K562 (cell line): ENCODE results near the gene MITF. TPM values are rescaled to one million over a fixed set of nuclear protein-coding genes. Genes with fewer than 3 reads are reported as not detected.

Source experiments
- ATAC-seq: fragments of 200-7000 bp; cut with Tn5 transposase; 3 replicates; pipeline ENCODE4 v1.9.1; 2020; ENCODE audit warnings: moderate library complexity
- BruUV-seq: library from RNA; stranded (reverse); fragments of 400-500 nt; replicated peaks from 2 replicates; lab custom pipeline; 2021; lab: Mats Ljungman, UMichigan
- CTCF ChIA-PET: fragments of 300-600 bp; formaldehyde crosslinking; extraction: SDS; loops from one replicate; lab custom pipeline; 2021; ENCODE audit warnings: low intra/inter-chr PET ratio; lab: Yijun Ruan, JAX
- POLR2A ChIA-PET: fragments of 300-600, 350-650 bp; sonication (Branson Sonifier 250); formaldehyde crosslinking; extraction: SDS; loops from one replicate; lab custom pipeline; 2021; ENCODE audit warnings: antibody characterized with exemption, inconsistent platforms; lab: Yijun Ruan, JAX
- DNase-seq, 4 experiments: peaks; one replicate each; pipeline versions ENCODE4 v3.0.0 to v3.0.0-alpha.2; 2011 to 2018; ENCODE audit warnings: low spot score in 3 of 4, mixed read lengths in 3 of 4; ENCODE audit errors: extremely low read depth in 1 of 4
- FAIRE-seq: peaks from 2 replicates; lab custom pipeline; 2011; peaks lifted over from hg19 to GRCh38; lab: Jason Lieb, UNC
- H2AFZ ChIP-seq: 2 replicates; pipeline ENCODE4 v1.6.0; 2011; ENCODE audit warnings: low read depth, low read length, control low read depth, inconsistent platforms
- H3K27ac ChIP-seq: fragments of 200-600 bp; 3 replicates; pipeline ENCODE4 v1.8.0; 2011; ENCODE audit warnings: low read depth, mild to moderate bottlenecking, control low read depth, inconsistent platforms, low read length, moderate library complexity, mixed read lengths; ENCODE audit errors: extremely low read depth
- H3K27me3 ChIP-seq, 2 experiments: fragments of 300-600 bp in 1 of 2; 2 replicates in 1 of 2; 3 replicates in 1 of 2; pipeline versions ENCODE4 v1.6.0 to v1.8.0; 2011; ENCODE audit warnings: inconsistent platforms in 2 of 2, low read length in 2 of 2, mild to moderate bottlenecking in 1 of 2, mixed read lengths in 1 of 2, moderate library complexity in 1 of 2; ENCODE audit not compliant: control insufficient read depth in 2 of 2, insufficient read depth in 2 of 2
- H3K36me3 ChIP-seq: fragments of 300-600 bp; 3 replicates; pipeline ENCODE4 v1.8.0; 2011; ENCODE audit warnings: mild to moderate bottlenecking, low read length, inconsistent platforms; ENCODE audit not compliant: control insufficient read depth, insufficient read depth
- H3K4me1 ChIP-seq, 2 experiments: fragments of 200-600 bp in 1 of 2; replicated peaks in 1 of 2; 2 replicates in 1 of 2; 3 replicates in 1 of 2; pipeline versions ENCODE4 v1.5.1 to v1.8.0; 2011; ENCODE audit warnings: inconsistent platforms in 2 of 2, low read length in 2 of 2, mild to moderate bottlenecking in 1 of 2, mixed read lengths in 1 of 2, moderate library complexity in 1 of 2; ENCODE audit not compliant: control insufficient read depth in 2 of 2, insufficient read depth in 2 of 2
- H3K4me2 ChIP-seq: 2 replicates; pipeline ENCODE4 v1.6.1; 2011; ENCODE audit warnings: low read length, control low read depth, inconsistent platforms, mixed read lengths; ENCODE audit not compliant: insufficient read depth
- H3K4me3 ChIP-seq: fragments of 200-600 bp; sonication (generic), shearing (Covaris generic); 2 replicates; pipeline ENCODE4 v1.5.1; 2016; ENCODE audit warnings: control low read depth, inconsistent platforms
- H3K79me2 ChIP-seq: fragments of 200-600 bp; 3 replicates; pipeline ENCODE4 v1.8.0; 2011; ENCODE audit warnings: low read length, inconsistent platforms; ENCODE audit not compliant: control insufficient read depth, insufficient read depth
- H3K9ac ChIP-seq, 2 experiments: 2 replicates each; pipeline versions ENCODE4 v1.6.0 to v1.6.1; 2011; ENCODE audit warnings: low read depth in 2 of 2, low read length in 2 of 2, control low read depth in 1 of 2, inconsistent platforms in 1 of 2, mild to moderate bottlenecking in 1 of 2, mixed read lengths in 1 of 2; ENCODE audit not compliant: insufficient read depth in 1 of 2
- H3K9me1 ChIP-seq: one replicate; pipeline ENCODE4 v1.6.0; 2011; ENCODE audit warnings: inconsistent platforms, mild to moderate bottlenecking, low read length, moderate library complexity; ENCODE audit not compliant: control insufficient read depth, insufficient read depth
- H3K9me3 ChIP-seq: replicated peaks from 2 replicates; pipeline ENCODE4 v1.5.1; 2011; ENCODE audit warnings: low read depth, low read length, inconsistent platforms; ENCODE audit not compliant: control insufficient read depth, insufficient read depth
- H4K20me1 ChIP-seq: replicated peaks from 2 replicates; pipeline ENCODE4 v1.6.1; 2011; ENCODE audit warnings: low read length, inconsistent platforms, mixed read lengths; ENCODE audit not compliant: control insufficient read depth, insufficient read depth
- DPF2 ChIP-seq: fragments of 450-650 bp; IDR thresholded peaks from 2 replicates; pipeline ENCODE4 v1.6.1; 2016
- MAZ ChIP-seq, 2 experiments: fragments of 450-650 bp in 1 of 2; sonication (generic) in 1 of 2; formaldehyde crosslinking; IDR thresholded peaks in 1 of 2; conservative IDR thresholded peaks in 1 of 2; 2 replicates each; pipeline versions ENCODE4 v1.4.0 to v1.5.0; 2020; ENCODE audit warnings: mild to moderate bottlenecking in 1 of 2, missing genetic modification reagents in 1 of 2
- NR2C1 ChIP-seq, 2 experiments: fragments of 450-650 bp; IDR thresholded peaks; 2 replicates each; pipeline ENCODE4 v1.6.1; 2017; ENCODE audit warnings: mild to moderate bottlenecking in 2 of 2, antibody characterized with exemption in 1 of 2, inconsistent platforms in 1 of 2, missing compliant biosample characterization in 1 of 2, missing genetic modification characterization in 1 of 2
- NR2C2 ChIP-seq, 2 experiments: fragments of 200-800 bp in 1 of 2; sonication (Bioruptor generic) in 1 of 2; sonication (generic) in 1 of 2; formaldehyde crosslinking in 1 of 2; IDR thresholded peaks; 2 replicates each; pipeline versions ENCODE4 v1.6.1 to v1.8.0; 2016 to 2022; ENCODE audit warnings: mild to moderate bottlenecking in 1 of 2, missing compliant biosample characterization in 1 of 2, missing genetic modification characterization in 1 of 2, missing genetic modification reagents in 1 of 2
- ZBTB26 ChIP-seq: fragments of 450-650 bp; formaldehyde crosslinking; IDR thresholded peaks from 2 replicates; pipeline ENCODE4 v1.4.0; 2022; ENCODE audit warnings: missing genetic modification characterization
- ZNF77 ChIP-seq: fragments of 250-450 bp; sonication (Bioruptor Pico); IDR thresholded peaks from 2 replicates; pipeline ENCODE4 v1.5.0; 2020
- WGBS: fragments of 100-300 bp; shearing (Covaris generic); methylation state at CpG from one replicate; pipeline ENCODE4 v1.1.6; 2016; ENCODE audit warnings: low coverage, mixed read lengths; ENCODE audit not compliant: insufficient coverage; ENCODE audit errors: missing lambda C conversion rate; 5-methylcytosine and 5-hydroxymethylcytosine counted together
- in situ Hi-C: fragments of 300-500 bp; cut with MboI; formaldehyde crosslinking; loops from 4 replicates; pipeline ENCODE4 v1.15.0; 2018; ENCODE audit warnings: inconsistent platforms, mixed read lengths
- intact Hi-C: fragments of 100-400 bp; cut with micrococcal nuclease; formaldehyde crosslinking; loops from 2 replicates; pipeline ENCODE4 v1.14.2; 2022
- polyA plus RNA-seq, 8 experiments: library from polyadenylated mRNA; depleted of rRNA in 4 of 8; stranded (reverse) in 5 of 8; unstranded in 3 of 8; fragments of >200 nt; fragmentation: Nextera tagmentation in 2 of 8; fragmentation: Illumina TruSeq in 1 of 8; extraction: Ambion mirVana in 2 of 8; extraction: Trizol in 1 of 8; gene quantifications; 2 replicates each; pipeline versions ENCODE4 v1.2.1 to v1.2.3, GENCODE V29; 2011 to 2014; ENCODE audit warnings: inconsistent platforms in 1 of 8, missing spikeins in 1 of 8
- total RNA-seq, 7 experiments: library from RNA; depleted of rRNA in 6 of 7; stranded (reverse); fragments of >200 nt in 6 of 7; fragmentation: Illumina TruSeq in 2 of 7; extraction: Trizol in 2 of 7; gene quantifications; 2 replicates each; pipeline versions ENCODE4 v1.2.1 to v1.2.3, GENCODE V29; 2011 to 2021; ENCODE audit warnings: low replicate concordance in 1 of 7
- TF ChIP-seq, protein P1 (sequence below): fragments of 150-350 bp; conservative IDR thresholded peaks from 2 replicates; pipeline ENCODE4 v1.6.1; 2014; ENCODE audit warnings: low read length
- TF ChIP-seq, protein P2 (sequence below): sonication (generic); formaldehyde crosslinking; IDR thresholded peaks from 2 replicates; pipeline ENCODE4 v1.5.0; 2020; ENCODE audit warnings: missing genetic modification reagents
- TF ChIP-seq, protein P3 (sequence below), 2 experiments: fragments of 450-650 bp in 1 of 2; sonication (generic) in 1 of 2; formaldehyde crosslinking in 1 of 2; IDR thresholded peaks in 1 of 2; conservative IDR thresholded peaks in 1 of 2; 2 replicates each; pipeline versions ENCODE4 v1.6.1 to v1.8.1; 2016 to 2023; ENCODE audit warnings: mild to moderate bottlenecking in 2 of 2, moderate library complexity in 2 of 2, inconsistent platforms in 1 of 2, missing genetic modification reagents in 1 of 2

The MITF gene
- total and polyA plus RNA-seq, 9 of the 15 experiments (the other 6 are each of a cell fraction or from before 2014, with no cell fraction given) = 5.6 to 14.9 (median 11.1) TPM

DNA sequence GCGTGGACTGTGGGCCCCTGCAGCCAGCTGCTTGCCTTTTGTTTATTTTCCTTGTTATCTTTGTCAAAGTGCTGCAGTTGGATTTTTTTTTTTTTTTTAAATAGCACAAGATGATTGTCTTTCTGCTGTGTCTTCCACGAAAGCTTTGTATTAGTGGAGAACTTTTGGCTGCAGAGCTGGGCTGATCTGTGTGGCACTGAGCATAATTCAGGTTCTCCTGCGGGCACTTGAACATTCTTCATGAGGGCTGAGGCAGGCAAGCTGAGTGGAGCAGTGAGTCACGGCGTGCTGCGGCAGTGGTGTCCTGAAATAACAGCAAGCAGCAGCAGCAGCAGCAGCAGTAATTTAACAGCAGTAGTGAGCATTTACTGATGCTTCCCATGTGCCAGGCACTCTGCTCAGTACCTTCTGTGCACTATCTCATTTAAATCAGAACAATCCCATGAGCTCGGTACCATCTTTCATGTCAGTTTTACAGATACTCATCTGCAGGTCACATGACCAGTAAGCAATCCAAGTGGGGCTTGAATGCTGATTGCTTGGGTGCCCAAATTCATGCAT lies 45.8 kb downstream of the MITF start (continued):
- TF ChIP-seq, protein P1, sequence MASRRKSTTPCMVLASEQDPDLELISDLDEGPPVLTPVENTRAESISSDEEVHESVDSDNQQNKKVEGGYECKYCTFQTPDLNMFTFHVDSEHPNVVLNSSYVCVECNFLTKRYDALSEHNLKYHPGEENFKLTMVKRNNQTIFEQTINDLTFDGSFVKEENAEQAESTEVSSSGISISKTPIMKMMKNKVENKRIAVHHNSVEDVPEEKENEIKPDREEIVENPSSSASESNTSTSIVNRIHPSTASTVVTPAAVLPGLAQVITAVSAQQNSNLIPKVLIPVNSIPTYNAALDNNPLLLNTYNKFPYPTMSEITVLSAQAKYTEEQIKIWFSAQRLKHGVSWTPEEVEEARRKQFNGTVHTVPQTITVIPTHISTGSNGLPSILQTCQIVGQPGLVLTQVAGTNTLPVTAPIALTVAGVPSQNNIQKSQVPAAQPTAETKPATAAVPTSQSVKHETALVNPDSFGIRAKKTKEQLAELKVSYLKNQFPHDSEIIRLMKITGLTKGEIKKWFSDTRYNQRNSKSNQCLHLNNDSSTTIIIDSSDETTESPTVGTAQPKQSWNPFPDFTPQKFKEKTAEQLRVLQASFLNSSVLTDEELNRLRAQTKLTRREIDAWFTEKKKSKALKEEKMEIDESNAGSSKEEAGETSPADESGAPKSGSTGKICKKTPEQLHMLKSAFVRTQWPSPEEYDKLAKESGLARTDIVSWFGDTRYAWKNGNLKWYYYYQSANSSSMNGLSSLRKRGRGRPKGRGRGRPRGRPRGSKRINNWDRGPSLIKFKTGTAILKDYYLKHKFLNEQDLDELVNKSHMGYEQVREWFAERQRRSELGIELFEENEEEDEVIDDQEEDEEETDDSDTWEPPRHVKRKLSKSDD = no peak
- no peak for TF ChIP-seq MAZ (CRISPR knock-in tag; conservative IDR thresholded peaks at IDR 0.05 in 1 of 2, IDR thresholded peaks at IDR 0.05 in 1 of 2)
- TF ChIP-seq DPF2 = peak; percentile 52; the same call in 1 of the 2 replicates
- TF ChIP-seq ZBTB26 (CRISPR knock-in tag) = no peak

DNA sequence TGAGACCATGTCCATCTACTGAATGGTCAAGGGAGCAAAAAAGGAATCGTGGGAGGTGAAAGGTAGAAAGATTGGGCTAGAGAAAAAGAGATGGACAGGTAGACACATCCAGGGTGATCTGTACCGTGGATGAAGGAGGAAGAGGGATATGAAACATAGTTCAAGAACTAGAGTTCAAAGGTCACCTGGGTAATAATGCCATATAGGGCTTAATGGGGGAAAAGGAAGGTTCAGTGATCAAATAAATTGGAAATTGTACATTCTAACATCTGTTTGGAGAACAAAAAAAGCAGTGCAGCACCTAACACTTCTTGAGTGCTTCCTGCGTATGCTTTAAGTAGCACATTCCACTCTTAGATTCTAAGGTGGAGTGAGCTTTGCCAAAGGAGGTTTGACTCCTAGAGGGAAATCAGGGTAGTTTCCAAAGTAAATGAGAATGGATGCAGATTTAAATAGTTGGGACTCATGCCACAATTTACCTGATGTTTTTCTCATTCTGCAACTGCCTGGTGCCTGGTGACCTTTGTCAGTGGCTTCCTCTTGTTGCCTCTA lies 46.6 kb downstream of the MITF start:
- ATAC-seq (no peak), FAIRE-seq (no peak), DNase-seq (no peak)
- CTCF ChIA-PET = no interaction called here
- peaks cover 3% of the 10 kb centered on the region; the same call in 1 of the 3 replicates for H3K36me3 ChIP-seq
- peaks cover 3% of the 10 kb centered on the region for H3K9me1 ChIP-seq
- peaks cover 8 to 36% of the 10 kb centered on the region in 2 experiments; a peak in 4 of 5 replicates for H3K4me1 ChIP-seq
- no peak overlapping the region; a peak in 1 of 4 replicates for H3K9ac ChIP-seq
- POLR2A ChIA-PET = no interaction called here
- no peak overlapping the region for H3K4me3 ChIP-seq
- BruUV-seq = no TSS peak
- in situ Hi-C loops = no loop called here
- H3K27ac ChIP-seq = no peak overlapping the region
- H4K20me1 ChIP-seq = no peaks in the 10 kb centered on the region
- no peaks in the 10 kb centered on the region for H3K27me3 ChIP-seq
- H2AFZ ChIP-seq = no peak overlapping the region
- peaks cover 73% of the 10 kb centered on the region for H3K79me2 ChIP-seq
- WGBS = 88% methylated on average over 2 of the region's 3 CpGs
- no peaks in the 10 kb centered on the region for H3K9me3 ChIP-seq
- intact Hi-C loops = no loop called here
- no peak overlapping the region for H3K4me2 ChIP-seq
- no peak for TF ChIP-seq NR2C2 (CRISPR knock-in tag; IDR thresholded peaks at IDR 0.05)
- TF ChIP-seq NR2C2 (tag; IDR thresholded peaks at IDR 0.05) = peak; percentile 69; the same call in 1 of the 2 replicates
- peak; percentile 80 for TF ChIP-seq NR2C1 (IDR thresholded peaks at IDR 0.05)
- peak; percentile 53 for TF ChIP-seq NR2C1 (tag; IDR thresholded peaks at IDR 0.05)
- TF ChIP-seq, protein P2, sequence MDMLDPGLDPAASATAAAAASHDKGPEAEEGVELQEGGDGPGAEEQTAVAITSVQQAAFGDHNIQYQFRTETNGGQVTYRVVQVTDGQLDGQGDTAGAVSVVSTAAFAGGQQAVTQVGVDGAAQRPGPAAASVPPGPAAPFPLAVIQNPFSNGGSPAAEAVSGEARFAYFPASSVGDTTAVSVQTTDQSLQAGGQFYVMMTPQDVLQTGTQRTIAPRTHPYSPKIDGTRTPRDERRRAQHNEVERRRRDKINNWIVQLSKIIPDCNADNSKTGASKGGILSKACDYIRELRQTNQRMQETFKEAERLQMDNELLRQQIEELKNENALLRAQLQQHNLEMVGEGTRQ (CRISPR knock-in tag) = no peak
- TF ChIP-seq, protein P3, sequence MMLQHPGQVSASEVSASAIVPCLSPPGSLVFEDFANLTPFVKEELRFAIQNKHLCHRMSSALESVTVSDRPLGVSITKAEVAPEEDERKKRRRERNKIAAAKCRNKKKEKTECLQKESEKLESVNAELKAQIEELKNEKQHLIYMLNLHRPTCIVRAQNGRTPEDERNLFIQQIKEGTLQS (IDR thresholded peaks at IDR 0.05) = no peak
- TF ChIP-seq, protein P3 (CRISPR knock-in tag; conservative IDR thresholded peaks at IDR 0.05) = no peak
- no peak for TF ChIP-seq ZNF77 (CRISPR knock-in tag)
